HG03342 (cell line): Measurements from ENCODE around the gene WNT3A.
A peak's percentile ranks its signal among the peaks of the same experiment; 100 is the strongest.

ENCODE experiments used
- ATAC-seq: cut with Tn5 transposase; IDR thresholded peaks from one replicate; pipeline ENCODE4 v1.9.1; 2021; ENCODE audit warnings: mild to moderate bottlenecking, moderate library complexity; ENCODE audit not compliant: unreplicated experiment

The WNT3A gene

GRCh38 chr1:228096416-228097332 is 89.9 kb downstream of the WNT3A start:
- no peak for ATAC-seq

- no peak for ATAC-seq
Observed at GRCh38 chr1:228097333-228098081, 90.7 kb downstream of the WNT3A start.

GRCh38 chr1:228098323-228098931 is 91.6 kb downstream of the WNT3A start:
- ATAC-seq: no peak

GRCh38 chr1:228099331-228099732 is 92.5 kb downstream of the WNT3A start:
- ATAC-seq: no peak

GRCh38 chr1:228100822-228101613 is 94.2 kb downstream of the WNT3A start:
- ATAC-seq: no peak

- ATAC-seq: no peak
Observed at GRCh38 chr1:228101614-228101993, 94.8 kb downstream of the WNT3A start.

- peak; percentile 22 for ATAC-seq
Observed at GRCh38 chr1:228101994-228102790, 95.4 kb downstream of the WNT3A start.

- peak; percentile 65 for ATAC-seq
Observed at GRCh38 chr1:228102791-228103620, 96.2 kb downstream of the WNT3A start, which contains the start of gene C1orf35. Gene C1orf35 (minus strand): TSS chr1:228103325. CDS start chr1:228103227, 98 bp downstream.

GRCh38 chr1:228104526-228105269 is 97.9 kb downstream of the WNT3A start:
- ATAC-seq: no peak

- ATAC-seq: no peak
Observed at GRCh38 chr1:228105270-228105995, 98.6 kb downstream of the WNT3A start.

GRCh38 chr1:228105996-228106799 is 99.4 kb downstream of the WNT3A start:
- ATAC-seq: no peak

- no peak for ATAC-seq
Observed at GRCh38 chr1:228106800-228107054, 99.9 kb downstream of the WNT3A start.

- ATAC-seq: no peak
Observed at GRCh38 chr1:228107636-228108035, 100.8 kb downstream of the WNT3A start.

- ATAC-seq: no peak
Observed at GRCh38 chr1:228108055-228108690, 101.4 kb downstream of the WNT3A start.

GRCh38 chr1:228108742-228109072 is 101.9 kb downstream of the WNT3A start:
- peak; percentile 8 for ATAC-seq

GRCh38 chr1:228109073-228109961 is 102.5 kb downstream of the WNT3A start, which contains the start of gene MRPL55:
Gene MRPL55 (minus strand): TSS chr1:228109299. CDS start chr1:228108260, 1,039 bp downstream.
- ATAC-seq: peak; percentile 83
